Astrocyte (in vitro differentiated cells and primary cell): ENCODE data around the gene C6orf47. TPM values are rescaled to one million over a fixed set of nuclear protein-coding genes. Genes with fewer than 3 reads are reported as not detected.
A peak's percentile ranks its signal among the peaks of the same experiment; 100 is the strongest.

Experiments used
- DNase-seq: peaks from one replicate; pipeline ENCODE4 v3.0.0-alpha.2; 2010; ENCODE audit warnings: low read depth
- FAIRE-seq: peaks from 2 replicates; lab custom pipeline; 2011; peaks lifted over from hg19 to GRCh38; lab: Jason Lieb, UNC
- H2AFZ ChIP-seq: 2 replicates; pipeline ENCODE4 v1.6.0; 2012; ENCODE audit warnings: low read depth, low read length, inconsistent platforms
- H3K27ac ChIP-seq: 2 replicates; pipeline ENCODE4 v1.5.1; 2011; ENCODE audit warnings: low read depth, low read length, inconsistent platforms
- H3K27me3 ChIP-seq: 2 replicates; pipeline ENCODE4 v1.6.0; 2011; ENCODE audit warnings: low read length, inconsistent platforms; ENCODE audit not compliant: insufficient read depth
- H3K36me3 ChIP-seq: 2 replicates; pipeline ENCODE4 v1.5.1; 2011; ENCODE audit warnings: low read length, inconsistent platforms; ENCODE audit not compliant: insufficient read depth
- H3K4me1 ChIP-seq: 2 replicates; pipeline ENCODE4 v1.5.1; 2011; ENCODE audit warnings: low read length, inconsistent platforms; ENCODE audit not compliant: insufficient read depth
- H3K4me2 ChIP-seq: 2 replicates; pipeline ENCODE4 v1.6.0; 2012; ENCODE audit warnings: low read length, inconsistent platforms
- H3K4me3 ChIP-seq: 2 replicates; pipeline ENCODE4 v1.5.1; 2011; ENCODE audit warnings: low read depth, mild to moderate bottlenecking, low read length, inconsistent platforms; ENCODE audit not compliant: insufficient read depth
- H3K79me2 ChIP-seq: 2 replicates; pipeline ENCODE4 v1.6.0; 2012; ENCODE audit warnings: mild to moderate bottlenecking, low read length, inconsistent platforms; ENCODE audit not compliant: insufficient read depth
- H3K9ac ChIP-seq: 2 replicates; pipeline ENCODE4 v1.6.0; 2012; ENCODE audit warnings: mild to moderate bottlenecking, low read length, inconsistent platforms
- H3K9me3 ChIP-seq: 2 replicates; pipeline ENCODE4 v1.5.1; 2012; ENCODE audit warnings: low read depth, mild to moderate bottlenecking, low read length, inconsistent platforms; ENCODE audit not compliant: insufficient read depth
- H4K20me1 ChIP-seq: 2 replicates; pipeline ENCODE4 v1.6.0; 2012; ENCODE audit warnings: low read length, inconsistent platforms; ENCODE audit not compliant: insufficient read depth
- H3K27ac Mint-ChIP-seq: one replicate; pipeline ENCODE4 v1.8.0; 2021; ENCODE audit warnings: mild to moderate bottlenecking, mixed read lengths; ENCODE audit not compliant: unreplicated experiment
- H3K27me3 Mint-ChIP-seq: one replicate; pipeline ENCODE4 v1.8.0; 2021; ENCODE audit warnings: low read depth, mixed read lengths; ENCODE audit not compliant: unreplicated experiment
- H3K36me3 Mint-ChIP-seq: one replicate; pipeline ENCODE4 v1.8.0; 2021; ENCODE audit warnings: low read depth, mixed read lengths; ENCODE audit not compliant: unreplicated experiment
- H3K4me1 Mint-ChIP-seq: one replicate; pipeline ENCODE4 v1.8.0; 2021; ENCODE audit warnings: low read depth, mixed read lengths; ENCODE audit not compliant: unreplicated experiment
- H3K4me3 Mint-ChIP-seq: one replicate; pipeline ENCODE4 v1.8.0; 2021; ENCODE audit warnings: mild to moderate bottlenecking, moderate library complexity, mixed read lengths; ENCODE audit not compliant: unreplicated experiment
- H3K9me3 Mint-ChIP-seq: one replicate; pipeline ENCODE4 v1.8.0; 2021; ENCODE audit warnings: mild to moderate bottlenecking, mixed read lengths; ENCODE audit not compliant: unreplicated experiment
- CTCF ChIP-seq: IDR thresholded peaks from 2 replicates; pipeline ENCODE4 v1.5.1; 2011; ENCODE audit warnings: low read depth, mild to moderate bottlenecking, inconsistent platforms, low read length, moderate library complexity; ENCODE audit not compliant: insufficient read depth
- EZH2 ChIP-seq: IDR thresholded peaks from 2 replicates; pipeline ENCODE4 v1.6.1; 2012; ENCODE audit warnings: mild to moderate bottlenecking, low read length, inconsistent platforms; ENCODE audit not compliant: insufficient read depth
- total RNA-seq: library from RNA; stranded (reverse); gene quantifications from 2 replicates; pipeline ENCODE4 v1.2.1, GENCODE V29; 2021

C6orf47 gene
- total RNA-seq, 1 donor from 2014 or later = 14.7 TPM

DNA sequence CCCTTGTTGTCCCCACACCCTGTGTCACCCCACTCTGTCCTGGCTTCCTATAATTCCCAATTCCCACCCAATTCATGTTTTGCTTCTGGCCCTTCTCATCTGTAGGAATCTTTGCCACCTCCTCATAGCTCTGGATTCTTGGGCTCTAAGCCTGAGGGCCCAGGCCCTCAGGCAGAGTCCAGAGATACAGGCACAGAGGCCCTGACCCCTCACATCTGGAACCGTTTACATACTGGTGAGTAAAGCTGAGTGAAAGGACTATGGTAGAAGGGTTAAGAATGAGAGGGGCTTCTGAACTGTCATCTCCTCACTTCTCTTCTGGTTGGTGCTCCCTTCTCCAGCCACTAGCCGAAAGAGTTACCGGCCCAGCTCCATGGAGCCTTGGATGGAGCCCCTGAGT is 26.4 kb downstream of the C6orf47 start:
- peak overlapping the region; percentile 38 for H3K9ac ChIP-seq
- H2AFZ ChIP-seq = no peak overlapping the region
- H3K27me3 ChIP-seq = no peaks in the 10 kb centered on the region
- H3K9me3 Mint-ChIP-seq = no peaks in the 10 kb centered on the region
- peaks cover 3% of the 10 kb centered on the region for H3K4me1 ChIP-seq
- H3K4me1 Mint-ChIP-seq = peaks cover 3% of the 10 kb centered on the region
- FAIRE-seq (no peak), DNase-seq (no peak)
- peaks cover 90% of the 10 kb centered on the region for H4K20me1 ChIP-seq
- peaks cover 31% of the 10 kb centered on the region for H3K36me3 Mint-ChIP-seq
- no peak overlapping the region for H3K4me3 ChIP-seq
- peaks cover 34% of the 10 kb centered on the region for H3K79me2 ChIP-seq
- H3K27ac ChIP-seq = peak overlapping the region; percentile 6
- H3K27me3 Mint-ChIP-seq = no peaks in the 10 kb centered on the region
- no peaks in the 10 kb centered on the region for H3K9me3 ChIP-seq
- no peak overlapping the region for H3K4me2 ChIP-seq
- TF ChIP-seq CTCF = no peak
- no peak for TF ChIP-seq EZH2
- peaks cover 51% of the 10 kb centered on the region for H3K36me3 ChIP-seq
- no peak overlapping the region for H3K4me3 Mint-ChIP-seq
- peak overlapping the region; percentile 76 for H3K27ac Mint-ChIP-seq

DNA sequence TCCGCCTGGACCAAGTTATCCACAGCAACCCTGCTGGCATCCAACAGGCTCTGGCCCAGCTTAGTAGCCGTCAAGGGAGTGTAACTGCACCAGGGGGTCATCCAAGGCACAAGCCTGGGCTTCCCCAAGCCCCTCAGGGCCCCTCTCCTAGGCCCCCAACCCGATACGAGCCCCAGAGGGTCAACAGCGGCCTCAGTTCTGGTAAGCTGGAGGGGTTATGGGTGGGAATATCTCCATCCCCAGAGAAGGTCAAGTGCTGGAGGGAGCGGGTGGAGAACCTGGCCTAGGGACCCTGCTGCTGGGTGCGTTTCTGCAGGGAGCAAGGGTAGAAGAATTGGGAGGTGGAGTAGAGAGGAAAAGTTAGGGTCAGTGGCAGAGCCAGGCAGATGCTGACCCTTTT is 27.1 kb downstream of the C6orf47 start:
- Histone ChIP-seq H3K27me3 (no peaks in the 10 kb centered on the region), H3K9me3 (no peaks in the 10 kb centered on the region), H3K27ac (no peak overlapping the region), H3K4me3 (no peak overlapping the region), H3K9ac (no peak overlapping the region), H2AFZ (no peak overlapping the region), H3K36me3 (peaks cover 56% of the 10 kb centered on the region), H4K20me1 (peaks cover 94% of the 10 kb centered on the region), H3K79me2 (peaks cover 41% of the 10 kb centered on the region), H3K4me1 (no peaks in the 10 kb centered on the region), H3K4me2 (no peak overlapping the region)
- DNase-seq (no peak), FAIRE-seq (no peak)
- TF ChIP-seq EZH2 (no peak), CTCF (no peak)
- Mint-ChIP-seq H3K27me3 (no peaks in the 10 kb centered on the region), H3K4me3 (no peak overlapping the region), H3K36me3 (peaks cover 30% of the 10 kb centered on the region), H3K9me3 (no peaks in the 10 kb centered on the region), H3K27ac (no peak overlapping the region), H3K4me1 (peaks cover 3% of the 10 kb centered on the region)

- peaks cover 96% of the 10 kb centered on the region for H4K20me1 ChIP-seq
- DNase-seq = no peak
- no peaks in the 10 kb centered on the region for H3K4me1 ChIP-seq
- no peaks in the 10 kb centered on the region for H3K9me3 ChIP-seq
- no peak for FAIRE-seq
- no peak overlapping the region for H3K9ac ChIP-seq
- Mint-ChIP-seq H3K36me3 (peaks cover 34% of the 10 kb centered on the region), H3K9me3 (no peaks in the 10 kb centered on the region), H3K27ac (peak overlapping the region; percentile 47), H3K27me3 (no peaks in the 10 kb centered on the region), H3K4me3 (no peak overlapping the region), H3K4me1 (peaks cover 3% of the 10 kb centered on the region)
- H3K27ac ChIP-seq = no peak overlapping the region
- no peak overlapping the region for H3K4me2 ChIP-seq
- H3K27me3 ChIP-seq = no peaks in the 10 kb centered on the region
- H3K4me3 ChIP-seq = no peak overlapping the region
- H3K36me3 ChIP-seq = peaks cover 62% of the 10 kb centered on the region
- no peak overlapping the region for H2AFZ ChIP-seq
- H3K79me2 ChIP-seq = peaks cover 51% of the 10 kb centered on the region
- no peak for TF ChIP-seq EZH2
These were observed 28.2 kb downstream of the C6orf47 start for GRCh38 chr6:31632279-31632946.
